Bronchial smooth muscle cell (primary cell): Measurements from ENCODE around the gene MBTPS2. TPM values are rescaled to one million over a fixed set of nuclear protein-coding genes. Genes with fewer than 3 reads are reported as not detected.

ENCODE experiments used
- total RNA-seq: library from RNA; depleted of rRNA; stranded (reverse); fragments of >200 nt; gene quantifications from 2 replicates; pipeline ENCODE4 v1.2.1, GENCODE V29; 2014

Gene MBTPS2
- 3.9 and 6.8 TPM in 2 replicates for total RNA-seq

GRCh38 chrX:21839334-21840192 is at the start of gene MBTPS2:
TSS of gene MBTPS2 (plus strand) at chrX:21839617. CDS start at chrX:21839735, 118 bp downstream.

DNA sequence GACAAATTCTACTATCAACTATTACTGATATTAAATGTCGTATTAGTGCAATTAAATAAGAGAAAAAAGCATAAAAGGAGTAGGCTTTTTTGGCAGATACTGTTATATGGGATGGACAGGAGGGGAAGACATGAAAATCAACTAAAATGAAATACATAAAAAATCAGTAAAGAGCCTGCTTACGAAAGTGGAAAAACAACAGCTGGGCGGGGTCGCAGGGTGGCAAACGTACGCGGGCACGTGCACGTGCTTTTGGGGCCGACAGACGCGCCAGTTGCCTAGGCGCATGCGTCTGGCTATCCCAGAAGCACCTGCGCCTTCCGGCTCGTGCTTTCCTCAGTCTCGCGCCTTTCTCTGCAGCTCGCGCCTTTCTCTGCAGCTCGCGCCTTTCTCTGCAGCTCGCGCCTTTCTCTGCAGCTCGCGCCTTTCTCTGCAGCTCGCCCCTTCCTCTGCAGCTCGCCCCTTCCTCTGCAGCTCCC is 16.6 kb downstream of the MBTPS2 start, which contains the start of gene YY2:
TSS of gene YY2 (plus strand) at position 51 of the 479 bp plus-strand sequence. CDS start 498 bp downstream, outside the sequence.

Other genes starting within 250 kb of the MBTPS2 start
- gene KLHL34, start 181.3 kb upstream of the MBTPS2 start, total RNA-seq: not detected in 2 replicates
- not detected in 2 replicates for gene SMPX, start 81.5 kb upstream of the MBTPS2 start, total RNA-seq
- gene YY2, start 16.4 kb downstream of the MBTPS2 start, total RNA-seq: 0.94 and 1.4 TPM in 2 replicates
- gene SMS, start 101.1 kb downstream of the MBTPS2 start, total RNA-seq: 153 and 180 TPM in 2 replicates
- 0.95 and 1.9 TPM in 2 replicates for gene PHEX, start 192.7 kb downstream of the MBTPS2 start, total RNA-seq